IMR-90 (cell line): ENCODE measurements around the gene SUGCT. TPM values are rescaled to one million over a fixed set of nuclear protein-coding genes. Genes with fewer than 3 reads are reported as not detected.

ENCODE experiments used
- ATAC-seq: fragments of 200-7000 bp; cut with Tn5 transposase; 2 replicates; pipeline ENCODE4 v1.9.1; 2020; ENCODE audit warnings: low read depth, mild to moderate bottlenecking, moderate library complexity
- BruUV-seq: library from RNA; stranded (reverse); fragments of 400-500 nt; replicated peaks from 2 replicates; lab custom pipeline; 2021; lab: Mats Ljungman, UMichigan
- CTCF ChIA-PET: fragments of 300-600 bp; formaldehyde crosslinking; extraction: SDS; loops from one replicate; lab custom pipeline; 2021; ENCODE audit warnings: antibody characterized with exemption; lab: Yijun Ruan, JAX
- POLR2A ChIA-PET: fragments of 300-600 bp; sonication (Branson Sonifier 250); formaldehyde crosslinking; loops from one replicate; lab custom pipeline; 2022; ENCODE audit warnings: antibody characterized with exemption; ENCODE audit not compliant: unreplicated experiment; lab: Charles Lee
- DNase-seq: peaks from one replicate; pipeline ENCODE4 v3.0.0; 2013
- H2AFZ ChIP-seq: replicated peaks from 2 replicates; pipeline ENCODE3; 2013; ENCODE audit warnings: low read length, mild to moderate bottlenecking; ENCODE audit not compliant: poor library complexity
- H2AK5ac ChIP-seq: 2 replicates; pipeline ENCODE4 v1.6.1; 2013; ENCODE audit warnings: low read depth, low read length, inconsistent platforms
- H2AK9ac ChIP-seq: replicated peaks from 2 replicates; pipeline ENCODE3; 2013; ENCODE audit warnings: mild to moderate bottlenecking, low read depth, low read length, moderate library complexity; ENCODE audit not compliant: poor library complexity
- H2BK120ac ChIP-seq: 2 replicates; pipeline ENCODE4 v1.6.1; 2013; ENCODE audit warnings: low read depth, low read length, inconsistent platforms
- H2BK15ac ChIP-seq: 3 replicates; pipeline ENCODE4 v1.6.1; 2013; ENCODE audit warnings: low read depth, low read length, inconsistent platforms
- H2BK20ac ChIP-seq: 2 replicates; pipeline ENCODE4 v1.6.1; 2013; ENCODE audit warnings: low read depth, mild to moderate bottlenecking, inconsistent platforms, low read length, moderate library complexity
- H2BK5ac ChIP-seq: 2 replicates; pipeline ENCODE4 v1.6.1; 2013; ENCODE audit warnings: mild to moderate bottlenecking, low read depth, low read length, inconsistent platforms; ENCODE audit not compliant: poor library complexity, severe bottlenecking
- H3K14ac ChIP-seq: replicated peaks from 2 replicates; pipeline ENCODE4 v1.6.1; 2013; ENCODE audit warnings: low read depth, low read length, inconsistent platforms
- H3K18ac ChIP-seq: 2 replicates; pipeline ENCODE4 v1.6.1; 2013; ENCODE audit warnings: low read depth, low read length, control low read depth
- H3K23ac ChIP-seq: 2 replicates; pipeline ENCODE4 v1.6.1; 2013; ENCODE audit warnings: low read depth, low read length, inconsistent platforms
- H3K27ac ChIP-seq: 2 replicates; pipeline ENCODE4 v1.5.1; 2013; ENCODE audit warnings: mild to moderate bottlenecking, control low read depth, low read length; ENCODE audit not compliant: insufficient read depth
- H3K27me3 ChIP-seq: 2 replicates; pipeline ENCODE4 v1.6.1; 2013; ENCODE audit warnings: low read length; ENCODE audit not compliant: control insufficient read depth, insufficient read depth
- H3K36me3 ChIP-seq: 2 replicates; pipeline ENCODE4 v1.6.1; 2013; ENCODE audit warnings: low read length, mixed read lengths; ENCODE audit not compliant: control insufficient read depth, insufficient read depth
- H3K4ac ChIP-seq: 2 replicates; pipeline ENCODE4 v1.6.1; 2013; ENCODE audit warnings: low read depth, low read length, inconsistent platforms
- H3K4me1 ChIP-seq: 2 replicates; pipeline ENCODE4 v1.6.1; 2013; ENCODE audit warnings: low read length, mixed read lengths; ENCODE audit not compliant: control insufficient read depth, insufficient read depth
- H3K4me2 ChIP-seq: 2 replicates; pipeline ENCODE4 v1.6.1; 2013; ENCODE audit warnings: low read depth, mild to moderate bottlenecking, control low read depth, low read length, moderate library complexity
- H3K4me3 ChIP-seq: 2 replicates; pipeline ENCODE4 v1.5.1; 2013; ENCODE audit warnings: low read depth, mild to moderate bottlenecking, control low read depth, low read length, moderate library complexity; ENCODE audit not compliant: insufficient read depth
- H3K56ac ChIP-seq: 2 replicates; pipeline ENCODE4 v1.6.1; 2013; ENCODE audit warnings: low read length, inconsistent platforms; ENCODE audit not compliant: insufficient read depth; ENCODE audit errors: extremely low read depth
- H3K79me1 ChIP-seq, 2 experiments: 2 replicates each; pipeline ENCODE4 v1.6.1; 2013; ENCODE audit warnings: low read length in 2 of 2, inconsistent platforms in 1 of 2, low read depth in 1 of 2
- H3K9ac ChIP-seq: 2 replicates; pipeline ENCODE4 v1.6.1; 2013; ENCODE audit warnings: low read depth, low read length, control low read depth
- H3K9me1 ChIP-seq: 2 replicates; pipeline ENCODE4 v1.6.1; 2013; ENCODE audit warnings: low read length, inconsistent platforms; ENCODE audit not compliant: insufficient read depth
- H3K9me3 ChIP-seq: 2 replicates; pipeline ENCODE4 v1.6.1; 2013; ENCODE audit warnings: low read length; ENCODE audit not compliant: control insufficient read depth, insufficient read depth
- H4K20me1 ChIP-seq: 2 replicates; pipeline ENCODE4 v1.6.1; 2013; ENCODE audit warnings: low read length, inconsistent platforms; ENCODE audit not compliant: insufficient read depth
- H4K5ac ChIP-seq: 2 replicates; pipeline ENCODE4 v1.6.1; 2013; ENCODE audit warnings: mild to moderate bottlenecking, low read depth, low read length, control low read depth
- H4K8ac ChIP-seq, 2 experiments: 2 replicates each; pipeline ENCODE4 v1.6.1; 2013; ENCODE audit warnings: low read depth in 2 of 2, low read length in 2 of 2, control low read depth in 1 of 2, inconsistent platforms in 1 of 2
- H4K91ac ChIP-seq: 2 replicates; pipeline ENCODE4 v1.6.1; 2013; ENCODE audit warnings: low read depth, low read length, inconsistent platforms; ENCODE audit not compliant: insufficient read depth
- BHLHE40 ChIP-seq: fragments of 150-350 bp; IDR thresholded peaks from 2 replicates; pipeline ENCODE4 v1.6.1; 2016; ENCODE audit warnings: mild to moderate bottlenecking, low read depth, low read length
- CEBPB ChIP-seq: IDR thresholded peaks from 2 replicates; pipeline ENCODE4 v1.6.1; 2012; ENCODE audit warnings: low read depth, low read length, improper control_type of control experiment
- CHD1 ChIP-seq: IDR thresholded peaks from 2 replicates; pipeline ENCODE4 v1.6.1; 2012; ENCODE audit warnings: low read depth, low read length, improper control_type of control experiment
- FOS ChIP-seq: fragments of 150-350 bp; IDR thresholded peaks from 2 replicates; pipeline ENCODE4 v1.6.1; 2016; ENCODE audit warnings: low read depth, low read length
- MAFK ChIP-seq: IDR thresholded peaks from 2 replicates; pipeline ENCODE4 v1.6.1; 2012; ENCODE audit warnings: low read depth, low read length, improper control_type of control experiment
- MAZ ChIP-seq: IDR thresholded peaks from 2 replicates; pipeline ENCODE4 v1.6.1; 2012; ENCODE audit warnings: low read depth, mild to moderate bottlenecking, low read length, improper control_type of control experiment, moderate library complexity, borderline replicate concordance
- MXI1 ChIP-seq: IDR thresholded peaks from 2 replicates; pipeline ENCODE4 v1.6.1; 2012; ENCODE audit warnings: low read depth, mild to moderate bottlenecking, low read length, moderate library complexity, borderline replicate concordance
- NFE2L2 ChIP-seq: fragments of 150-350 bp; IDR thresholded peaks from 2 replicates; pipeline ENCODE4 v1.6.1; 2016; ENCODE audit warnings: low read depth, mild to moderate bottlenecking, low read length
- RCOR1 ChIP-seq: IDR thresholded peaks from 2 replicates; pipeline ENCODE4 v1.6.1; 2012; ENCODE audit warnings: mild to moderate bottlenecking, low read length, improper control_type of control experiment; ENCODE audit not compliant: insufficient replicate concordance
- SMC3 ChIP-seq: fragments of 150-350 bp; IDR thresholded peaks from 2 replicates; pipeline ENCODE4 v1.6.1; 2016; ENCODE audit warnings: low read depth, mild to moderate bottlenecking, antibody characterized with exemption, low read length, moderate library complexity
- WGBS, 2 experiments: methylation state at CpG; one replicate each; pipeline versions ENCODE4 v1.1.5 to v1.1.7; 2013; ENCODE audit warnings: missing lambda C conversion rate in 2 of 2; ENCODE audit not compliant: insufficient read length in 1 of 2; ENCODE audit errors: extremely low coverage in 2 of 2; 5-methylcytosine and 5-hydroxymethylcytosine counted together
- dilution Hi-C: fragments of 300-500 bp; cut with HindIII; formaldehyde crosslinking; loops from one replicate; pipeline ENCODE4 v1.14.3; 2018; ENCODE audit warnings: low sequenced_read_pairs; ENCODE audit not compliant: unreplicated experiment
- in situ Hi-C: fragments of 300-500 bp; cut with MboI; formaldehyde crosslinking; loops from 3 replicates; pipeline ENCODE4 v1.14.3; 2019; ENCODE audit warnings: low sequenced_read_pairs, inconsistent platforms, mixed read lengths
- intact Hi-C: fragments of 100-400 bp; cut with micrococcal nuclease; formaldehyde crosslinking; loops from 2 replicates; pipeline ENCODE4 v1.10.0; 2022
- polyA plus RNA-seq, 3 experiments: library from polyadenylated mRNA; depleted of rRNA; stranded (reverse); fragments of >200 nt; gene quantifications; 2 replicates each; pipeline ENCODE4 v1.2.3, GENCODE V29; 2012; ENCODE audit warnings: low replicate concordance in 1 of 3
- total RNA-seq: library from RNA; depleted of rRNA; stranded (reverse); fragments of >200 nt; gene quantifications from 2 replicates; pipeline ENCODE4 v1.2.3, GENCODE V29; 2012
- TF ChIP-seq, protein P1 (sequence below): fragments of 150-350 bp; IDR thresholded peaks from 2 replicates; pipeline ENCODE4 v1.6.1; 2016; ENCODE audit warnings: low read depth, mild to moderate bottlenecking, low read length, moderate library complexity, borderline replicate concordance
- TF ChIP-seq, protein P2 (sequence below): conservative IDR thresholded peaks from 2 replicates; pipeline ENCODE4 v1.5.1; 2012; ENCODE audit warnings: mild to moderate bottlenecking, low read depth, low read length, improper control_type of control experiment
- TF ChIP-seq, protein P3 (sequence below): fragments of 150-350 bp; IDR thresholded peaks from 2 replicates; pipeline ENCODE4 v1.6.1; 2017; ENCODE audit warnings: mild to moderate bottlenecking, antibody characterized with exemption, low read length, low read depth

The SUGCT gene
- total and polyA plus RNA-seq, 2 of the 4 experiments (the other 2 are of a cell fraction) = 5.9 to 8.3 TPM

DNA sequence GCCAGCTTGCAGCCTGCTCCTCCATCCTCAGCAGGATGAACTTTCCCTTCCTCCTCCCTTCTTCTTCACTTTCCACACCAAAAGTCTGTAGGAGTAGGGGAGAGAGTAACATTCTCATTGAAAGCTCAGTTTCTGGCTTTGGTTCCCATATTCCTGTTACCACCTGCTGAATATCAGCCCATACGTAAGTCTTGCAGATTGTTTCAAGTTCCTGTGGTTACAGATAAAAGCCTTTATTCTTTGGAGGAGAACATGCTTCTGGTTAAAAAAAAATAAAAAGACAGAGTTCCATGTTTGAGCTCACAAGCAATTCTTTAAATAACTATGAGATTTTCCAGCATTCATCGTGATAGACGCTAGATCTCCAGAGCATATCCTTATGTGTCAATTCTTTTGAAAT is 637.3 kb downstream of the SUGCT start:
- Histone ChIP-seq H4K91ac (no peak overlapping the region), H2BK5ac (no peak overlapping the region), H2AK9ac (no peak overlapping the region), H3K27ac (no peak overlapping the region), H4K20me1 (no peaks in the 10 kb centered on the region), H3K36me3 (no peaks in the 10 kb centered on the region), H4K5ac (no peak overlapping the region), H3K9me3 (no peaks in the 10 kb centered on the region), H2AFZ (no peak overlapping the region), H3K4ac (no peak overlapping the region), H3K27me3 (no peaks in the 10 kb centered on the region), H3K14ac (no peak overlapping the region), H2BK120ac (no peak overlapping the region), H2BK20ac (no peak overlapping the region), H3K9ac (no peak overlapping the region), H3K4me2 (no peak overlapping the region), H3K79me1 (no peaks in the 10 kb centered on the region), H3K18ac (no peak overlapping the region), H3K4me1 (no peaks in the 10 kb centered on the region), H4K8ac (no peak overlapping the region), H2AK5ac (no peak overlapping the region), H3K56ac (no peak overlapping the region), H3K4me3 (no peak overlapping the region), H3K23ac (no peak overlapping the region), H2BK15ac (no peak overlapping the region), H3K9me1 (no peaks in the 10 kb centered on the region)
- BruUV-seq = no TSS peak
- WGBS, 2 experiments = no CpG with 5 or more reads among the region's 3 CpGs
- CTCF ChIA-PET = no interaction called here
- intact Hi-C loops = no loop called here
- in situ Hi-C loops = no loop called here
- dilution Hi-C loops = no loop called here
- ATAC-seq (no peak), DNase-seq (no peak)
- POLR2A ChIA-PET = no interaction called here
- TF ChIP-seq RCOR1 (no peak), MAZ (no peak), CEBPB (no peak), FOS (no peak), NFE2L2 (no peak), CHD1 (no peak), MXI1 (no peak), MAFK (no peak), BHLHE40 (no peak), SMC3 (no peak)
- TF ChIP-seq, protein P1, sequence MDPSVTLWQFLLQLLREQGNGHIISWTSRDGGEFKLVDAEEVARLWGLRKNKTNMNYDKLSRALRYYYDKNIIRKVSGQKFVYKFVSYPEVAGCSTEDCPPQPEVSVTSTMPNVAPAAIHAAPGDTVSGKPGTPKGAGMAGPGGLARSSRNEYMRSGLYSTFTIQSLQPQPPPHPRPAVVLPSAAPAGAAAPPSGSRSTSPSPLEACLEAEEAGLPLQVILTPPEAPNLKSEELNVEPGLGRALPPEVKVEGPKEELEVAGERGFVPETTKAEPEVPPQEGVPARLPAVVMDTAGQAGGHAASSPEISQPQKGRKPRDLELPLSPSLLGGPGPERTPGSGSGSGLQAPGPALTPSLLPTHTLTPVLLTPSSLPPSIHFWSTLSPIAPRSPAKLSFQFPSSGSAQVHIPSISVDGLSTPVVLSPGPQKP = no peak
- TF ChIP-seq, protein P2, sequence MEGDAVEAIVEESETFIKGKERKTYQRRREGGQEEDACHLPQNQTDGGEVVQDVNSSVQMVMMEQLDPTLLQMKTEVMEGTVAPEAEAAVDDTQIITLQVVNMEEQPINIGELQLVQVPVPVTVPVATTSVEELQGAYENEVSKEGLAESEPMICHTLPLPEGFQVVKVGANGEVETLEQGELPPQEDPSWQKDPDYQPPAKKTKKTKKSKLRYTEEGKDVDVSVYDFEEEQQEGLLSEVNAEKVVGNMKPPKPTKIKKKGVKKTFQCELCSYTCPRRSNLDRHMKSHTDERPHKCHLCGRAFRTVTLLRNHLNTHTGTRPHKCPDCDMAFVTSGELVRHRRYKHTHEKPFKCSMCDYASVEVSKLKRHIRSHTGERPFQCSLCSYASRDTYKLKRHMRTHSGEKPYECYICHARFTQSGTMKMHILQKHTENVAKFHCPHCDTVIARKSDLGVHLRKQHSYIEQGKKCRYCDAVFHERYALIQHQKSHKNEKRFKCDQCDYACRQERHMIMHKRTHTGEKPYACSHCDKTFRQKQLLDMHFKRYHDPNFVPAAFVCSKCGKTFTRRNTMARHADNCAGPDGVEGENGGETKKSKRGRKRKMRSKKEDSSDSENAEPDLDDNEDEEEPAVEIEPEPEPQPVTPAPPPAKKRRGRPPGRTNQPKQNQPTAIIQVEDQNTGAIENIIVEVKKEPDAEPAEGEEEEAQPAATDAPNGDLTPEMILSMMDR = no peak
- TF ChIP-seq, protein P3, sequence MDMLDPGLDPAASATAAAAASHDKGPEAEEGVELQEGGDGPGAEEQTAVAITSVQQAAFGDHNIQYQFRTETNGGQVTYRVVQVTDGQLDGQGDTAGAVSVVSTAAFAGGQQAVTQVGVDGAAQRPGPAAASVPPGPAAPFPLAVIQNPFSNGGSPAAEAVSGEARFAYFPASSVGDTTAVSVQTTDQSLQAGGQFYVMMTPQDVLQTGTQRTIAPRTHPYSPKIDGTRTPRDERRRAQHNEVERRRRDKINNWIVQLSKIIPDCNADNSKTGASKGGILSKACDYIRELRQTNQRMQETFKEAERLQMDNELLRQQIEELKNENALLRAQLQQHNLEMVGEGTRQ = no peak
